ENCODE measurements around the gene FLT4.

- no peak for TF ChIP-seq GATA3 (IDR thresholded peaks at IDR 0.05; ENCODE audit: low read depth, low read length)
- no peak for TF ChIP-seq GATA2 (IDR thresholded peaks at IDR 0.05; ENCODE audit: low read depth, low read length)
These were observed 94.1 kb downstream of the FLT4 start for GRCh38 chr5:180555168-180555921.
